Breast epithelium (tissue), 4 donors: ENCODE results near the gene ESYT2. TPM values are rescaled to one million over a fixed set of nuclear protein-coding genes. Genes with fewer than 3 reads are reported as not detected.
"Not testable (repeated sequence)": the region's sequence is repeated elsewhere in the genome, so short reads cannot be mapped to it uniquely, and the experiment has no call there.

Experiments
- DNase-seq, 2 donors: peaks; one replicate each; pipeline ENCODE4 v3.0.0-alpha.2; 2019; ENCODE audit warnings: low spot score in 2 of 2
- H3K27ac ChIP-seq, 2 donors: fragments of 200-600 bp; sonication (generic) in 1 of 2; one replicate each; pipeline ENCODE4 v1.5.1; 2016 to 2019; ENCODE audit warnings: mild to moderate bottlenecking in 1 of 2
- H3K27me3 ChIP-seq, 2 donors: fragments of 200-600 bp; sonication (generic) in 1 of 2; one replicate each; pipeline versions ENCODE4 v1.5.1 to v1.6.0; 2017 to 2019; ENCODE audit warnings: control low read depth in 1 of 2, mild to moderate bottlenecking in 1 of 2
- H3K36me3 ChIP-seq: fragments of 200-600 bp; one replicate; pipeline ENCODE4 v1.5.1; 2019
- H3K4me1 ChIP-seq, 2 donors: fragments of 200-600 bp; sonication (generic); one replicate each; pipeline ENCODE4 v1.5.1; 2016 to 2019; ENCODE audit warnings: control low read depth in 1 of 2
- H3K4me3 ChIP-seq, 3 donors: fragments of 200-600 bp; sonication (generic); 1 replicate in 2 of 3; 2 replicates in 1 of 3; pipeline ENCODE4 v1.5.1; 2016 to 2019; ENCODE audit warnings: mild to moderate bottlenecking in 3 of 3, moderate library complexity in 2 of 3
- H3K9me3 ChIP-seq, 2 donors: fragments of 200-600 bp; sonication (generic) in 1 of 2; one replicate each; pipeline ENCODE4 v1.5.1; 2016 to 2019; ENCODE audit warnings: control low read depth in 1 of 2
- POLR2A ChIP-seq: fragments of 450-650 bp; IDR thresholded peaks from one replicate; pipeline ENCODE4 v1.6.1; 2016; ENCODE audit warnings: antibody characterized with exemption, mild to moderate bottlenecking, moderate library complexity
- POLR2AphosphoS5 ChIP-seq, 3 donors: sonication (generic); formaldehyde crosslinking; IDR thresholded peaks; one replicate each; pipeline ENCODE4 v1.6.1; 2017; ENCODE audit warnings: antibody characterized with exemption in 3 of 3
- intact Hi-C: fragments of 100-400 bp; cut with DNase I; formaldehyde crosslinking; loops from one replicate; pipeline ENCODE4 v1.15.1; 2023; ENCODE audit warnings: low total_unique reads
- total RNA-seq, 3 donors: library from RNA; depleted of rRNA; stranded (reverse); fragments of >200 nt; gene quantifications; one replicate each; pipeline ENCODE4 v1.1.0, GENCODE V29; 2016
- TF ChIP-seq, protein P1 (sequence below), 3 donors: fragments of 450-650 bp; IDR thresholded peaks; one replicate each; pipeline ENCODE4 v1.5.1; 2016 to 2017; ENCODE audit warnings: antibody characterized with exemption in 3 of 3, mild to moderate bottlenecking in 3 of 3, moderate library complexity in 3 of 3

ESYT2 gene
- total RNA-seq, 3 donors from 2014 or later: 97.3 to 155 (median 115) TPM

GRCh38 chr7:158864507-158864820 lies 35.2 kb upstream of the ESYT2 start:
- Histone ChIP-seq H3K4me3 (peak overlapping the region; percentile 56 to 87 (median 58)), H3K36me3 (no peaks in the 10 kb centered on the region), H3K27me3 (no peaks in the 10 kb centered on the region), H3K27ac (peak overlapping the region; percentile 90 to 97), H3K9me3 (no peaks in the 10 kb centered on the region), H3K4me1 (peaks cover 3 to 4% of the 10 kb centered on the region in 2 donors)
- no peak for DNase-seq
- TF ChIP-seq POLR2A (no peak), POLR2AphosphoS5 (IDR thresholded peaks at IDR 0.05) (no peak)
- TF ChIP-seq, protein P1, sequence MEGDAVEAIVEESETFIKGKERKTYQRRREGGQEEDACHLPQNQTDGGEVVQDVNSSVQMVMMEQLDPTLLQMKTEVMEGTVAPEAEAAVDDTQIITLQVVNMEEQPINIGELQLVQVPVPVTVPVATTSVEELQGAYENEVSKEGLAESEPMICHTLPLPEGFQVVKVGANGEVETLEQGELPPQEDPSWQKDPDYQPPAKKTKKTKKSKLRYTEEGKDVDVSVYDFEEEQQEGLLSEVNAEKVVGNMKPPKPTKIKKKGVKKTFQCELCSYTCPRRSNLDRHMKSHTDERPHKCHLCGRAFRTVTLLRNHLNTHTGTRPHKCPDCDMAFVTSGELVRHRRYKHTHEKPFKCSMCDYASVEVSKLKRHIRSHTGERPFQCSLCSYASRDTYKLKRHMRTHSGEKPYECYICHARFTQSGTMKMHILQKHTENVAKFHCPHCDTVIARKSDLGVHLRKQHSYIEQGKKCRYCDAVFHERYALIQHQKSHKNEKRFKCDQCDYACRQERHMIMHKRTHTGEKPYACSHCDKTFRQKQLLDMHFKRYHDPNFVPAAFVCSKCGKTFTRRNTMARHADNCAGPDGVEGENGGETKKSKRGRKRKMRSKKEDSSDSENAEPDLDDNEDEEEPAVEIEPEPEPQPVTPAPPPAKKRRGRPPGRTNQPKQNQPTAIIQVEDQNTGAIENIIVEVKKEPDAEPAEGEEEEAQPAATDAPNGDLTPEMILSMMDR (IDR thresholded peaks at IDR 0.05): no peak
- intact Hi-C loops: no loop called here

DNA sequence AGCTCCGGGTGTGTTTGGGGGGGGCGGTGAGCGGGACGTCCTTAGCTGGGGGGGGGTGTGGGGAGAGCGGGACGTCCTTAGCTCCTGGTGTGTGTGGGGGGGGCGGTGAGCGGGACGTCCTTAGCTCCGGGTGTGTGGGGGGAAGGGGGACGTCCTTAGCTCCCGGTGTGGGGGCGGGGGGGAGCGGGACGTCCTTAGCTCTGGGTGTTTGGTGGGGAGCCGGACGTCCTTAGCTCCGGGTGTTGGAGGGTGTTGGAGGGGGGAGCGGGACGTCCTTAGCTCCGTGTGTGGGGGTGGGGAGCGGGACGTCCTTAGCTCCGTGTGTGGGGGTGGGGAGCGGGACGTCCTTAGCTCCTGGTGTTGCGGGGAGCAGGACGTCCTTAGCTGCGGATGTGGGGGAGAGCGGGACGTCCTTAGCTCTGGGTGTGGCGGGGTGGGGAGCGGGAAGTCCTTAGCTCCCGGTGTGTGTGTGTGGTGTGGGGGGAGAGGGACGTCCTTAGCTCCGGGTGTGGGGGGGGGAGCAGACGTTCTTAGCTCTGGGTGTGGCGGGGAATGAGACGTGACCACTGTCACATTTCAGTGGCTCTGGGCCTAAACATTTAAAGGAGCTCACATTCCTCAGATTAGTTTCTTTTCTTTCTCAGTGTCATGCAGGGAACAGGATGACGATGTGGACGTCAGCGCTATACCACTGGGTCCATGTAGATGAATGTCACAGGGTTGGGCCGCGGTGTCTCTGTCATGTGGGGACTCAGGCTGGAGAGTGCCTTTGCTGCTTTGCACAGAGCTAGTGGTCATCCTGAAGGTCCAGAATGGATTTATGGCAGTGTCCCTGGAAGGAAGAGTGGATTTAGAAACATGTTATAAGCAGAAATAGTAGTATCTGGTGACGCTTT lies 34.5 kb upstream of the ESYT2 start:
- Histone ChIP-seq H3K4me3 (peak overlapping the region; percentile 56 to 87 (median 58)), H3K27ac (peak overlapping the region; percentile 90 to 97), H3K4me1 (peaks cover 3 to 4% of the 10 kb centered on the region in 2 donors), H3K9me3 (no peaks in the 10 kb centered on the region), H3K27me3 (no peaks in the 10 kb centered on the region), H3K36me3 (no peaks in the 10 kb centered on the region)
- DNase-seq: peak; percentile 69 to 70
- intact Hi-C loops: no loop called here
- TF ChIP-seq POLR2A (no peak), POLR2AphosphoS5 (IDR thresholded peaks at IDR 0.05) (peak in 2 of 3 donors; percentile 34 to 40)
- TF ChIP-seq, protein P1 (IDR thresholded peaks at IDR 0.05): no peak

DNA sequence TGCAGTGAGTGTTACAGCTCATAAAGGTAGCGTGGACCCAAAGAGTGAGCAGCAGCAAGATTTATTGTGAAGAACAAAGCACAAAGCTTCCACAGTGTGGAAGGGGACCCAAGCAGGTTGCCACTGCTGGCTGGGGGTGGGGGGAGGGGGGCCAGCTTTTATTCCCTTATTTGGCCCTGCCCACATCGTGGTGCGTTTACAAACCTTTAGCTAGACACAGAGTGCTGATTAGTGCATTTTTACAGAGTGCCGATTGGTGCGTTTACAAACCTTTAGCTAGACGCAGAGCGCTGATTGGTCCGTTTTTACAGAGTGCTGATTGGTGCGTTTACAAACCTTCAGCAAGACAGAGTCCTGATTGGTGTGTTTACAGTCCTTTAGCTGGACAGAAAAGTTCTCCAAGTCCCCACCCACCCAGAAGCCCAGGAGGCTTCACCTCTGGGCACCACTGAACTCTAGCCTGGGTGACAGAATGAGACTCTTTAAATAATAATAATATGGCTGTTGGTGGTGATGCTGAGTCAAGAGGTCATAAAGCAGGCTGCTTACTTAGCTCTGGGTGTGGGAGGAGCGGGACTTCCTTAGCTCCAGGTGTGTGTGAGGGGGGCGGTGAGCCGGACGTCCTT lies 33.8 kb upstream of the ESYT2 start:
- H3K4me1 ChIP-seq, intact Hi-C loops, H3K27me3 ChIP-seq, DNase-seq, H3K9me3 ChIP-seq, H3K36me3 ChIP-seq: not testable (repeated sequence)
- Histone ChIP-seq H3K4me3 (peak overlapping the region; percentile 56 to 87 (median 58)), H3K27ac (peak overlapping the region; percentile 90 to 97)

DNA sequence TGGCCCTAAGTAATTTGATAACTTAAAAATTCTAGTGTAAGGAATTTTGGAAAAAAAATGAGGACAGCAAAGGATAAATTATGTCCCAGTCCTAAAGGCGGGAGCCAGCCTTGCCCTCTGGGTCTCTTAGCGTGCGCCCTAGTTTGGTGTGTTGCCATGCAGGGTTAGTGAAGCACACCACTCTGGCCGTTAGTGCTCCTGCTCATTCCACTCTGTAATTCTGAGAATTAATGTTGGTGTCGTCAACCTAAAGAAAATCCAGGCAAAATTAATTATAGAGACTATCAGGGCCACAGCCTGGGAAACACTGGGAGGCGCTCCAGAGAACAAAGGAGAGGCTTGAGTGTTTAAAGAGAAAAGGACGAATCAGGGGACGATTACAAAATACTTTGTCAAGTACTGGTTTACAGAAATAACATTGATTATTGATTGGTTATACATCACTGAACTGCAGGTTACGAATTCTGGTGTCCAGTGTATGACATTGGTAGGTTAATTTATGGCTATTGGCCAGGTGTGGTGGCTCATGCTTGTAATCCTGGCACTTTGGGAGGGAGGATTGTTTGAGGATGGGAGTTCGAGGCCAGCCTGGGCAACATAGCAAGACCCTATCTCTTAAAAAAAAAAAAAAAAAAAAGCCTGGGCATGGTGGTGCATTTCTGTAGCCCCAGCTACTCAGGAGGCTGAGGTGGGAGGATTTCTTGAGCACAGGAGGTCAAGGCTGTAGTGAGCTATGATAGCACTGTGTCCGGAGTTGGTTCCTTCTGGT lies 32.8 kb upstream of the ESYT2 start:
- H3K9me3 ChIP-seq: no peaks in the 10 kb centered on the region
- no peaks in the 10 kb centered on the region for H3K36me3 ChIP-seq
- H3K27ac ChIP-seq: peak overlapping the region in 1 of 2 donors; percentile 90
- intact Hi-C loops: no loop called here
- TF ChIP-seq, protein P1 (IDR thresholded peaks at IDR 0.05): no peak
- no peak for TF ChIP-seq POLR2A
- TF ChIP-seq POLR2AphosphoS5 (IDR thresholded peaks at IDR 0.05): no peak
- DNase-seq: no peak
- peaks cover 3 to 4% of the 10 kb centered on the region in 2 donors for H3K4me1 ChIP-seq
- no peaks in the 10 kb centered on the region for H3K27me3 ChIP-seq
- H3K4me3 ChIP-seq: no peak overlapping the region

- intact Hi-C loops: no loop called here
- H3K4me1 ChIP-seq: peaks cover 3 to 4% of the 10 kb centered on the region in 2 donors
- peak overlapping the region in 1 of 2 donors; percentile 21 for H3K27ac ChIP-seq
Observed at GRCh38 chr7:158861004-158861787, 31.9 kb upstream of the ESYT2 start.

More at GRCh38 chr7:158861004-158861787, 31.9 kb upstream of the ESYT2 start:
- Histone ChIP-seq H3K4me3 (no peak overlapping the region), H3K27me3 (no peaks in the 10 kb centered on the region), H3K9me3 (no peaks in the 10 kb centered on the region), H3K36me3 (no peaks in the 10 kb centered on the region)
- no peak for TF ChIP-seq POLR2AphosphoS5 (IDR thresholded peaks at IDR 0.05)
- no peak for TF ChIP-seq POLR2A
- TF ChIP-seq, protein P1 (IDR thresholded peaks at IDR 0.05): no peak
- no peak for DNase-seq
